ENCODE results near the gene ZFAND2A. TPM values are rescaled to one million over a fixed set of nuclear protein-coding genes. Genes with fewer than 3 reads are reported as not detected.

ZFAND2A gene
- total and polyA plus RNA-seq, 2 donors (not counting 3 experiments of a cell fraction or from before 2014, with no cell fraction given) = 31.8 to 40.6 TPM

GRCh38 chr7:1106063-1106792 is 53.8 kb downstream of the ZFAND2A start:
- Histone ChIP-seq H3K9ac (replicated peaks; ENCODE audit: extremely low read depth, insufficient read depth, low read length) (no peak overlapping the region), H3K4me3 (replicated peaks in 1 of 3; ENCODE audit: insufficient read depth in 1 of 3, low read depth in 1 of 3, low read length in 3 of 3) (no peak overlapping the region), H3K79me2 (ENCODE audit: control insufficient read depth, insufficient read depth, low read length) (peaks cover 1% of the 10 kb centered on the region), H3K36me3 (ENCODE audit: control insufficient read depth in 2 of 2, extremely low read depth in 1 of 2, insufficient read depth in 2 of 2, low read length in 2 of 2) (no peaks in the 10 kb centered on the region), H3K9me3 (replicated peaks; ENCODE audit: control insufficient read depth, insufficient read depth, low read length) (no peaks in the 10 kb centered on the region), H3K4me2 (ENCODE audit: insufficient read depth, low read length) (no peak overlapping the region), H3K27me3 (ENCODE audit: control insufficient read depth in 2 of 2, insufficient read depth in 2 of 2, low read length in 2 of 2) (no peaks in the 10 kb centered on the region), H3K9me1 (replicated peaks; ENCODE audit: control insufficient read depth, extremely low read depth, insufficient read depth, low read length) (no peaks in the 10 kb centered on the region), H3K27ac (ENCODE audit: insufficient read depth, low read depth, low read length) (no peak overlapping the region), H4K20me1 (replicated peaks; ENCODE audit: control insufficient read depth, extremely low read depth, insufficient read depth, low read length) (no peaks in the 10 kb centered on the region), H3K4me1 (ENCODE audit: control insufficient read depth, extremely low read depth, insufficient read depth, low read length) (peaks cover 5% of the 10 kb centered on the region), H2AFZ (ENCODE audit: low read depth, low read length) (no peak overlapping the region)
- TF ChIP-seq MYC (IDR thresholded peaks at IDR 0.05; ENCODE audit: low read depth, low read length) = no peak
- TF ChIP-seq JUN (IDR thresholded peaks at IDR 0.05; ENCODE audit: borderline replicate concordance, insufficient read depth, insufficient read length, low read depth) = no peak
- TF ChIP-seq GATA2 (IDR thresholded peaks at IDR 0.05; ENCODE audit: insufficient read depth, insufficient read length, low read depth, low read length) = no peak
- TF ChIP-seq, protein P1, sequence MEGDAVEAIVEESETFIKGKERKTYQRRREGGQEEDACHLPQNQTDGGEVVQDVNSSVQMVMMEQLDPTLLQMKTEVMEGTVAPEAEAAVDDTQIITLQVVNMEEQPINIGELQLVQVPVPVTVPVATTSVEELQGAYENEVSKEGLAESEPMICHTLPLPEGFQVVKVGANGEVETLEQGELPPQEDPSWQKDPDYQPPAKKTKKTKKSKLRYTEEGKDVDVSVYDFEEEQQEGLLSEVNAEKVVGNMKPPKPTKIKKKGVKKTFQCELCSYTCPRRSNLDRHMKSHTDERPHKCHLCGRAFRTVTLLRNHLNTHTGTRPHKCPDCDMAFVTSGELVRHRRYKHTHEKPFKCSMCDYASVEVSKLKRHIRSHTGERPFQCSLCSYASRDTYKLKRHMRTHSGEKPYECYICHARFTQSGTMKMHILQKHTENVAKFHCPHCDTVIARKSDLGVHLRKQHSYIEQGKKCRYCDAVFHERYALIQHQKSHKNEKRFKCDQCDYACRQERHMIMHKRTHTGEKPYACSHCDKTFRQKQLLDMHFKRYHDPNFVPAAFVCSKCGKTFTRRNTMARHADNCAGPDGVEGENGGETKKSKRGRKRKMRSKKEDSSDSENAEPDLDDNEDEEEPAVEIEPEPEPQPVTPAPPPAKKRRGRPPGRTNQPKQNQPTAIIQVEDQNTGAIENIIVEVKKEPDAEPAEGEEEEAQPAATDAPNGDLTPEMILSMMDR (IDR thresholded peaks at IDR 0.05; ENCODE audit: extremely low read depth in 1 of 2, insufficient read depth in 1 of 2, low read depth in 1 of 2, low read length in 2 of 2) = no peak
- no peak for TF ChIP-seq EZH2 (IDR thresholded peaks at IDR 0.05; ENCODE audit: borderline replicate concordance, low read depth, low read length, severe bottlenecking)
- TF ChIP-seq, protein P2, sequence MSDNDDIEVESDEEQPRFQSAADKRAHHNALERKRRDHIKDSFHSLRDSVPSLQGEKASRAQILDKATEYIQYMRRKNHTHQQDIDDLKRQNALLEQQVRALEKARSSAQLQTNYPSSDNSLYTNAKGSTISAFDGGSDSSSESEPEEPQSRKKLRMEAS (IDR thresholded peaks at IDR 0.05; ENCODE audit: insufficient read depth, insufficient read length) = no peak
- no peak for TF ChIP-seq FOS (IDR thresholded peaks at IDR 0.05; ENCODE audit: borderline replicate concordance, insufficient read depth, low read length)
- TF ChIP-seq POLR2AphosphoS5 (IDR thresholded peaks at IDR 0.05; ENCODE audit: insufficient read depth, low read depth, low read length) = no peak
- DNase-seq (ENCODE audit: low read depth, low spot score) (no peak), FAIRE-seq (no peak)
- no TSS peak for BruUV-seq (replicated peaks)
- dilution Hi-C loops (cut with MboI; ENCODE audit: extremely low pct_ligation_motif_present, low sequenced_read_pairs) = no loop called here
- ChIA-PET POLR2A (no interaction called here), CTCF (interaction anchor here (1.5 to 2.4 kb wide), 2 partner anchors 17 to 113 kb away, joined by 7 to 8 read pairs; no protein-coding TSS in a partner anchor)
- intact Hi-C loops (cut with micrococcal nuclease) = no loop called here
